ENCODE results near the gene NUP210L.
"Not testable (repeated sequence)": the region's sequence is repeated elsewhere in the genome, so short reads cannot be mapped to it uniquely, and the experiment has no call there.

- not testable (repeated sequence) for TF ChIP-seq CTCF (conservative IDR thresholded peaks at IDR 0.05; ENCODE audit: low read length); EZH2phosphoT487 (IDR thresholded peaks at IDR 0.05; ENCODE audit: borderline replicate concordance, low read depth, low read length)
These were observed 107.4 kb downstream of the NUP210L start for GRCh38 chr1:154047436-154047835.
